ENCODE data around the gene SND1. TPM values are rescaled to one million over a fixed set of nuclear protein-coding genes. Genes with fewer than 3 reads are reported as not detected.

The SND1 gene
- total and polyA plus RNA-seq, 2 donors (not counting 3 experiments of a cell fraction or from before 2014, with no cell fraction given): 116 to 249 TPM

GRCh38 chr7:127892488-127893314, 240.7 kb downstream of the SND1 start:
- intact Hi-C loops (cut with micrococcal nuclease) (no loop called here), dilution Hi-C loops (cut with MboI; ENCODE audit: extremely low pct_ligation_motif_present, low sequenced_read_pairs) (no loop called here)
- H3K27ac ChIP-seq (ENCODE audit: insufficient read depth, low read depth, low read length): no peak overlapping the region
- no peak overlapping the region for H3K4me2 ChIP-seq (ENCODE audit: insufficient read depth, low read length)
- no peaks in the 10 kb centered on the region for H3K27me3 ChIP-seq (ENCODE audit: control insufficient read depth in 2 of 2, insufficient read depth in 2 of 2, low read length in 2 of 2)
- DNase-seq (ENCODE audit: low read depth, low spot score): no peak
- H3K9me3 ChIP-seq (replicated peaks; ENCODE audit: control insufficient read depth, insufficient read depth, low read length): no peaks in the 10 kb centered on the region
- no peak overlapping the region for H2AFZ ChIP-seq (ENCODE audit: low read depth, low read length)
- POLR2A ChIA-PET: no interaction called here
- no peak overlapping the region for H3K4me3 ChIP-seq (replicated peaks in 1 of 3; ENCODE audit: insufficient read depth in 1 of 3, low read depth in 1 of 3, low read length in 3 of 3)
- BruUV-seq (replicated peaks): no TSS peak
- H3K4me1 ChIP-seq (ENCODE audit: control insufficient read depth, extremely low read depth, insufficient read depth, low read length): peaks cover 17% of the 10 kb centered on the region
- peaks cover 2% of the 10 kb centered on the region for H4K20me1 ChIP-seq (replicated peaks; ENCODE audit: control insufficient read depth, extremely low read depth, insufficient read depth, low read length)
- H3K9me1 ChIP-seq (replicated peaks; ENCODE audit: control insufficient read depth, extremely low read depth, insufficient read depth, low read length): no peaks in the 10 kb centered on the region
- CTCF ChIA-PET: no interaction called here
- peaks cover 3 to 10% of the 10 kb centered on the region in 2 experiments for H3K36me3 ChIP-seq (ENCODE audit: control insufficient read depth in 2 of 2, extremely low read depth in 1 of 2, insufficient read depth in 2 of 2, low read length in 2 of 2)
- no peak for FAIRE-seq
- TF ChIP-seq FOS (IDR thresholded peaks at IDR 0.05; ENCODE audit: borderline replicate concordance, insufficient read depth, low read length): no peak
- TF ChIP-seq GATA2 (IDR thresholded peaks at IDR 0.05; ENCODE audit: insufficient read depth, insufficient read length, low read depth, low read length): no peak
- TF ChIP-seq JUN (IDR thresholded peaks at IDR 0.05; ENCODE audit: borderline replicate concordance, insufficient read depth, insufficient read length, low read depth): no peak
- no peak for TF ChIP-seq MYC (IDR thresholded peaks at IDR 0.05; ENCODE audit: low read depth, low read length)
- no peak for TF ChIP-seq EZH2 (IDR thresholded peaks at IDR 0.05; ENCODE audit: borderline replicate concordance, low read depth, low read length, severe bottlenecking)
- TF ChIP-seq POLR2A (IDR thresholded peaks at IDR 0.05; ENCODE audit: low read depth, low read length): no peak
- TF ChIP-seq POLR2AphosphoS5 (IDR thresholded peaks at IDR 0.05; ENCODE audit: insufficient read depth, low read depth, low read length): no peak
- no peak for TF ChIP-seq MAX (IDR thresholded peaks at IDR 0.05; ENCODE audit: insufficient read depth, insufficient read length)
- TF ChIP-seq CTCF (IDR thresholded peaks at IDR 0.05; ENCODE audit: extremely low read depth in 1 of 2, insufficient read depth in 1 of 2, low read depth in 1 of 2, low read length in 2 of 2): no peak
- H3K79me2 ChIP-seq (ENCODE audit: control insufficient read depth, insufficient read depth, low read length): peaks cover 15% of the 10 kb centered on the region
- no peak overlapping the region for H3K9ac ChIP-seq (replicated peaks; ENCODE audit: extremely low read depth, insufficient read depth, low read length)

All from endothelial cell of umbilical vein (primary cell).